ENCODE data around the gene CLDND2. TPM values are rescaled to one million over a fixed set of nuclear protein-coding genes. Genes with fewer than 3 reads are reported as not detected.

CLDND2 gene
- total and polyA plus RNA-seq, 2 donors from 2014 or later: 1.1 to 6.9 TPM

DNA sequence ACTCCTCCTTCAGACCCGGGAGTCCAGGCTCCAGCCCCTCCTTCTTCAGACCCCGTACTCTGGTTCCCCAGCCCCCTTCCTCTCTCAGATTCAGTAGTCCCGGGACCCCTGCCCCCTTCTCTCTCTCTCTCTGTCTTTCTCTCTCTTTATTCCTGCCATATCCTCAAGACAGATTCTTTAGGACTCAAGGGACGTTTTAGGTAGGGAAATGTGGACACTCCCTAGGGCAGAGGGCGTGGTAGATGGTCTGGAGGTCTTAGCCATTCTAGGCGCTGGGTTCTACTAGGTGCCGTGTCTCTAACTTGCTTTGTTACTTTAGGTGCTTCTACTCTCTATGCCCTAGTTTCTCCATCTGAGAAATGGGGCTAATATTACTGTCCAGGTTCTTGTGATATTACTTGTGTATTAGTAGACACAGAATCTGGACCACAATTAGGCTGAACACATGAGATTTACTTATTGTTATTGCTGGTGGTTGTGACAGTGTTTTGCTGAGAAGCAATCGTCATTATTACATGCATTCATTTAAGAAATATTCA is 22.3 kb upstream of the CLDND2 start:
- DNase-seq (no peak), FAIRE-seq (no peak)
- Histone ChIP-seq H3K9me3 (ENCODE audit: control insufficient read depth in 2 of 3, insufficient read depth in 1 of 3, low read length in 3 of 3) (no peaks in the 10 kb centered on the region), H3K4me1 (ENCODE audit: control insufficient read depth in 2 of 3, insufficient read depth in 2 of 3, low read depth in 1 of 3, low read length in 3 of 3) (peaks cover 0 to 6% (median 5%) of the 10 kb centered on the region in 3 donors), H3K27ac (ENCODE audit: low read depth in 2 of 2, low read length in 2 of 2) (no peak overlapping the region), H3K27me3 (ENCODE audit: control insufficient read depth, insufficient read depth, low read length) (no peaks in the 10 kb centered on the region), H3K36me3 (ENCODE audit: control insufficient read depth in 2 of 3, insufficient read depth in 3 of 3, low read length in 3 of 3) (no peaks in the 10 kb centered on the region), H3K4me3 (ENCODE audit: low read length in 3 of 3) (no peak overlapping the region), H3K9ac (ENCODE audit: low read length in 3 of 3) (no peak overlapping the region)
- intact Hi-C loops (cut with DNase I): no loop called here
- TF ChIP-seq, protein P1, sequence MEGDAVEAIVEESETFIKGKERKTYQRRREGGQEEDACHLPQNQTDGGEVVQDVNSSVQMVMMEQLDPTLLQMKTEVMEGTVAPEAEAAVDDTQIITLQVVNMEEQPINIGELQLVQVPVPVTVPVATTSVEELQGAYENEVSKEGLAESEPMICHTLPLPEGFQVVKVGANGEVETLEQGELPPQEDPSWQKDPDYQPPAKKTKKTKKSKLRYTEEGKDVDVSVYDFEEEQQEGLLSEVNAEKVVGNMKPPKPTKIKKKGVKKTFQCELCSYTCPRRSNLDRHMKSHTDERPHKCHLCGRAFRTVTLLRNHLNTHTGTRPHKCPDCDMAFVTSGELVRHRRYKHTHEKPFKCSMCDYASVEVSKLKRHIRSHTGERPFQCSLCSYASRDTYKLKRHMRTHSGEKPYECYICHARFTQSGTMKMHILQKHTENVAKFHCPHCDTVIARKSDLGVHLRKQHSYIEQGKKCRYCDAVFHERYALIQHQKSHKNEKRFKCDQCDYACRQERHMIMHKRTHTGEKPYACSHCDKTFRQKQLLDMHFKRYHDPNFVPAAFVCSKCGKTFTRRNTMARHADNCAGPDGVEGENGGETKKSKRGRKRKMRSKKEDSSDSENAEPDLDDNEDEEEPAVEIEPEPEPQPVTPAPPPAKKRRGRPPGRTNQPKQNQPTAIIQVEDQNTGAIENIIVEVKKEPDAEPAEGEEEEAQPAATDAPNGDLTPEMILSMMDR (IDR thresholded peaks at IDR 0.05; ENCODE audit: borderline replicate concordance, extremely low read depth, insufficient read depth): no peak

DNA sequence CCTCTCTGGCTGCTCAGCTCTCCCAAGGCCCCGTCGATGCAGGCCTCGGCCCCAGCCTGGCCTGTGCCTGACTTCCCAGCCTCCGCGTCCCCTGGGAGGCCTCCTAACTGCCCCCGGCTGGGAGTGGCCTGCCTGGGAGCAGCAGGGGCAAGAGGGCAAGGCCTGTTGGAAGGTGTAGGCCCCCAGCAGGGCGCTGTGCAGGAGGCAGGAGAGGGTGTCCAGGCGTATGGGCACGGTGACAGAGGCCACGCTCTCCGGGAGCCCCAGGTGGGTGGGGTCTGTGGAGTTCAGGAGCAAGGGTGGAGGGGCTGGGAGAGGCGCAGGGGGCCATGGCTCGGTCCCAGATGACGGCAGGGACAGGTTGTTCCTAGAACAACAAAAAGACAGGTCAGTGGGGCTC is 20.3 kb upstream of the CLDND2 start:
- no peak for FAIRE-seq

GRCh38 chr19:51387924-51388389 is 19.2 kb upstream of the CLDND2 start, which contains the start of gene LIM2:
LIM2 (minus strand) TSS chr19:51387974; CDS start chr19:51387443, 531 bp downstream.
- Histone ChIP-seq H3K4me3 (ENCODE audit: low read length in 3 of 3) (no peak within 1 kb of the TSS), H3K27ac (ENCODE audit: low read depth in 2 of 2, low read length in 2 of 2) (no peak within 1 kb of the TSS), H3K4me1 (ENCODE audit: control insufficient read depth in 2 of 3, insufficient read depth in 2 of 3, low read depth in 1 of 3, low read length in 3 of 3) (no peaks in the 10 kb centered on the region), H3K9me3 (ENCODE audit: control insufficient read depth in 2 of 3, insufficient read depth in 1 of 3, low read length in 3 of 3) (no peaks in the 10 kb centered on the region), H3K9ac (ENCODE audit: low read length in 3 of 3) (no peak within 1 kb of the TSS), H3K27me3 (ENCODE audit: control insufficient read depth, insufficient read depth, low read length) (no peaks in the 10 kb centered on the region), H3K36me3 (ENCODE audit: control insufficient read depth in 2 of 3, insufficient read depth in 3 of 3, low read length in 3 of 3) (no peaks in the 10 kb centered on the region)
- DNase-seq: peak; percentile 50 to 85 (median 76)
- intact Hi-C loops (cut with DNase I): no loop called here
- TF ChIP-seq, protein P1 (IDR thresholded peaks at IDR 0.05; ENCODE audit: borderline replicate concordance, extremely low read depth, insufficient read depth): no peak
- FAIRE-seq: no peak

More for the DNA sequence above, 20.3 kb upstream of the CLDND2 start:
- Histone ChIP-seq H3K36me3 (ENCODE audit: control insufficient read depth in 2 of 3, insufficient read depth in 3 of 3, low read length in 3 of 3) (no peaks in the 10 kb centered on the region), H3K9ac (ENCODE audit: low read length in 3 of 3) (no peak overlapping the region), H3K4me3 (ENCODE audit: low read length in 3 of 3) (no peak overlapping the region), H3K9me3 (ENCODE audit: control insufficient read depth in 2 of 3, insufficient read depth in 1 of 3, low read length in 3 of 3) (no peaks in the 10 kb centered on the region), H3K27ac (ENCODE audit: low read depth in 2 of 2, low read length in 2 of 2) (no peak overlapping the region), H3K27me3 (ENCODE audit: control insufficient read depth, insufficient read depth, low read length) (no peaks in the 10 kb centered on the region), H3K4me1 (ENCODE audit: control insufficient read depth in 2 of 3, insufficient read depth in 2 of 3, low read depth in 1 of 3, low read length in 3 of 3) (peaks cover 0 to 5% (median 3%) of the 10 kb centered on the region in 3 donors)
- TF ChIP-seq, protein P1 (IDR thresholded peaks at IDR 0.05; ENCODE audit: borderline replicate concordance, extremely low read depth, insufficient read depth): no peak
- peak in 1 of 5 donors; percentile 41 for DNase-seq
- intact Hi-C loops (cut with DNase I): no loop called here

All from kidney (tissue), 14 donors.